Kidney (tissue), 14 donors: ENCODE data around the gene OVAAL. TPM values are rescaled to one million over a fixed set of nuclear protein-coding genes. Genes with fewer than 3 reads are reported as not detected.
A peak's percentile ranks its signal among the peaks of the same experiment; 100 is the strongest.

ENCODE experiments used
- DNase-seq, 5 donors: peaks; one replicate each; pipeline ENCODE4 v3.0.0-alpha.2; 2013 to 2020
- FAIRE-seq: peaks from 2 replicates; lab custom pipeline; 2012; peaks lifted over from hg19 to GRCh38; lab: Jason Lieb, UNC
- H3K27ac ChIP-seq, 2 donors: one replicate each; pipeline ENCODE4 v1.7.0; 2013; ENCODE audit warnings: low read depth in 2 of 2, low read length in 2 of 2, inconsistent platforms in 1 of 2
- H3K27me3 ChIP-seq: one replicate; pipeline ENCODE4 v1.7.1; 2013; ENCODE audit warnings: low read length, inconsistent platforms; ENCODE audit not compliant: control insufficient read depth, insufficient read depth
- H3K36me3 ChIP-seq, 3 donors: one replicate each; pipeline versions ENCODE4 v1.7.0 to v1.7.1; 2013; ENCODE audit warnings: low read length in 3 of 3, control low read depth in 1 of 3, inconsistent platforms in 1 of 3; ENCODE audit not compliant: insufficient read depth in 3 of 3, control insufficient read depth in 2 of 3
- H3K4me1 ChIP-seq, 3 donors: one replicate each; pipeline versions ENCODE4 v1.7.0 to v1.7.1; 2013; ENCODE audit warnings: low read length in 3 of 3, inconsistent platforms in 1 of 3, low read depth in 1 of 3; ENCODE audit not compliant: control insufficient read depth in 2 of 3, insufficient read depth in 2 of 3
- H3K4me3 ChIP-seq, 3 donors: one replicate each; pipeline versions ENCODE4 v1.7.0 to v1.8.1; 2013; ENCODE audit warnings: low read length in 3 of 3, control low read depth in 1 of 3, inconsistent platforms in 1 of 3
- H3K9ac ChIP-seq, 3 donors: one replicate each; pipeline versions ENCODE4 v1.7.0 to v1.7.1; 2013; ENCODE audit warnings: low read length in 3 of 3, control low read depth in 1 of 3, inconsistent platforms in 1 of 3
- H3K9me3 ChIP-seq, 3 donors: one replicate each; pipeline versions ENCODE4 v1.7.0 to v1.7.1; 2013; ENCODE audit warnings: low read length in 3 of 3, control low read depth in 1 of 3, inconsistent platforms in 1 of 3; ENCODE audit not compliant: control insufficient read depth in 2 of 3, insufficient read depth in 1 of 3
- intact Hi-C: fragments of 100-400 bp; cut with DNase I; formaldehyde crosslinking; loops from one replicate; pipeline ENCODE4 v1.11.1; 2022
- polyA plus RNA-seq: library from polyadenylated mRNA; stranded (reverse); fragments of 350-450 nt; fragmentation: Illumina TruSeq; extraction: RNeasy Lipid Tissue Mini Kit (QIAGEN cat#74804); gene quantifications from one replicate; pipeline ENCODE4 v1.2.3, GENCODE V29; 2014; ENCODE audit warnings: low read depth, low replicate concordance; ENCODE audit not compliant: insufficient read depth
- total RNA-seq: library from RNA; stranded (reverse); fragmentation: NEBNext Ultra II Directional; extraction: Animal tissue kit (Norgen Biotek cat#: 25700); gene quantifications from one replicate; pipeline ENCODE4 v1.2.1, GENCODE V29; 2021
- TF ChIP-seq, protein P1 (sequence below): IDR thresholded peaks from 3 replicates; pipeline ENCODE4 v1.5.1; 2012; ENCODE audit warnings: mild to moderate bottlenecking, moderate library complexity, borderline replicate concordance; ENCODE audit not compliant: insufficient read depth; ENCODE audit errors: extremely low read depth
- donor health status: control.
- donor health status: control.
- donor health status: control.
- donor health status: control.
- donor health status: control.
- donor health status: DM: yes; HTN: yes; CAD: no.
- donor health status: Normal renal cell carcinoma (clear cell type).

Gene OVAAL
- total and polyA plus RNA-seq, 2 donors from 2014 or later, result not detected

- no peaks in the 10 kb centered on the region for H3K36me3 ChIP-seq
- FAIRE-seq, result no peak
- peak in 2 of 5 donors; percentile 30 to 34 for DNase-seq
- no peak overlapping the region for H3K27ac ChIP-seq
- peaks cover 0 to 5% (median 0%) of the 10 kb centered on the region in 3 donors for H3K4me1 ChIP-seq
- no peak overlapping the region for H3K9ac ChIP-seq
- no peaks in the 10 kb centered on the region for H3K27me3 ChIP-seq
- peak overlapping the region in 1 of 3 donors; percentile 19 for H3K4me3 ChIP-seq
- H3K9me3 ChIP-seq, result no peaks in the 10 kb centered on the region
- intact Hi-C loops, result loop anchor here (10.0 kb wide), 1 partner anchor 333 kb away; no protein-coding TSS in a partner anchor
- TF ChIP-seq, protein P1, sequence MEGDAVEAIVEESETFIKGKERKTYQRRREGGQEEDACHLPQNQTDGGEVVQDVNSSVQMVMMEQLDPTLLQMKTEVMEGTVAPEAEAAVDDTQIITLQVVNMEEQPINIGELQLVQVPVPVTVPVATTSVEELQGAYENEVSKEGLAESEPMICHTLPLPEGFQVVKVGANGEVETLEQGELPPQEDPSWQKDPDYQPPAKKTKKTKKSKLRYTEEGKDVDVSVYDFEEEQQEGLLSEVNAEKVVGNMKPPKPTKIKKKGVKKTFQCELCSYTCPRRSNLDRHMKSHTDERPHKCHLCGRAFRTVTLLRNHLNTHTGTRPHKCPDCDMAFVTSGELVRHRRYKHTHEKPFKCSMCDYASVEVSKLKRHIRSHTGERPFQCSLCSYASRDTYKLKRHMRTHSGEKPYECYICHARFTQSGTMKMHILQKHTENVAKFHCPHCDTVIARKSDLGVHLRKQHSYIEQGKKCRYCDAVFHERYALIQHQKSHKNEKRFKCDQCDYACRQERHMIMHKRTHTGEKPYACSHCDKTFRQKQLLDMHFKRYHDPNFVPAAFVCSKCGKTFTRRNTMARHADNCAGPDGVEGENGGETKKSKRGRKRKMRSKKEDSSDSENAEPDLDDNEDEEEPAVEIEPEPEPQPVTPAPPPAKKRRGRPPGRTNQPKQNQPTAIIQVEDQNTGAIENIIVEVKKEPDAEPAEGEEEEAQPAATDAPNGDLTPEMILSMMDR, result no peak
These were observed 36.6 kb upstream of the OVAAL start for GRCh38 chr1:180522213-180522515.

GRCh38 chr1:180524160-180524914 lies 34.4 kb upstream of the OVAAL start:
- TF ChIP-seq, protein P1, result no peak
- Histone ChIP-seq H3K9ac (no peak overlapping the region), H3K4me3 (no peak overlapping the region), H3K27me3 (no peaks in the 10 kb centered on the region), H3K27ac (no peak overlapping the region), H3K9me3 (no peaks in the 10 kb centered on the region), H3K36me3 (no peaks in the 10 kb centered on the region), H3K4me1 (peaks cover 0 to 5% (median 0%) of the 10 kb centered on the region in 3 donors)
- no peak for DNase-seq
- FAIRE-seq, result no peak
- intact Hi-C loops, result loop anchor here (10.0 kb wide), 1 partner anchor 330 kb away; no protein-coding TSS in a partner anchor

- Histone ChIP-seq H3K36me3 (no peaks in the 10 kb centered on the region), H3K4me3 (no peak overlapping the region), H3K9ac (no peak overlapping the region), H3K4me1 (peaks cover 0 to 5% (median 0%) of the 10 kb centered on the region in 3 donors), H3K27me3 (no peaks in the 10 kb centered on the region), H3K27ac (no peak overlapping the region), H3K9me3 (no peaks in the 10 kb centered on the region)
- DNase-seq (no peak), FAIRE-seq (no peak)
- intact Hi-C loops, result loop anchor here (10.0 kb wide), 1 partner anchor 330 kb away; no protein-coding TSS in a partner anchor
- TF ChIP-seq, protein P1, result no peak
These were observed 33.6 kb upstream of the OVAAL start for GRCh38 chr1:180524915-180525714.
